ENCODE data around the gene KLF11. TPM values are rescaled to one million over a fixed set of nuclear protein-coding genes. Genes with fewer than 3 reads are reported as not detected.

Gene KLF11
- polyA plus RNA-seq, 1 of the 3 experiments (the other 2 are of a cell fraction), result 9.5 TPM

DNA sequence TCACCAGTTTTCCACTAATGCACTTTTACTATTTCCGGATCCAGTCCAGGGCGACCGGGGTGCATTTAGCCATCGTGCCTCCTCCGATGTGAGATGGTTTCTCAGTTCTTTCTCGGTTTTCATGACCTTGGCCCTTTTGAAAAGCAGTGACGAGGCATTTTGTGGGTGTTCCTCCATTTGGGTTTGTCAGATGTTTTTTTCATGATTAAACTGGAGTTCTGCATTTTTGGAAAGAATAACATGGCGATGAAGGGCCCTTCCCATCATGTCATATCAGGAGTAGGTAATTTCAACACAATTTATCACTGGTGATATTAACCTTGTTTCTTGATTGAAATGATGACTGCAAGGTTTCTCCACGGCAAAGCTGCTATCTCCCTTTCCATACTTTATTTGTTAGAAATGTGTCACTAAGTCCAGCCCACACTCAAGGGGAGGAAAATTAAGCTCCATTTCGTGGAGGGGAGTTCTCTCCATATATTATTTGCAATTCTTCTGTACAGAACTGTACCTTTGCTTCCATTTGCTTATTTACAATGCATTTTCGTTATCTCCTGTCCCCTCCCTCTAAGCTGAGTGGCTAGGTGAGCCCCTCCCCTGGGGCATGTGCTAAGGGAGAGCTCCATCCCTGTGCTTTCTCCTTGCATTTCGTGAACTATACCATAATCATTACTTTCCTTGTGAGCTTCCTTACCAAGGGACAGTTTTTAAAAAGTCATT, 8.9 kb upstream of the KLF11 start (continued):
- TF ChIP-seq REST (IDR thresholded peaks at IDR 0.05; ENCODE audit: low read depth, low read length) (no peak), ZBTB33 (IDR thresholded peaks at IDR 0.05; ENCODE audit: borderline replicate concordance, low read depth) (no peak), NRF1 (IDR thresholded peaks at IDR 0.05; ENCODE audit: low read depth, low read length) (no peak), TEAD4 (IDR thresholded peaks at IDR 0.05; ENCODE audit: borderline replicate concordance, insufficient read depth) (no peak), JUND (IDR thresholded peaks at IDR 0.05) (no peak), IRF3 (IDR thresholded peaks at IDR 0.05; ENCODE audit: low read depth, low read length) (no peak), TAF1 (IDR thresholded peaks at IDR 0.05; ENCODE audit: borderline replicate concordance, low read depth, low read length) (no peak)

DNA sequence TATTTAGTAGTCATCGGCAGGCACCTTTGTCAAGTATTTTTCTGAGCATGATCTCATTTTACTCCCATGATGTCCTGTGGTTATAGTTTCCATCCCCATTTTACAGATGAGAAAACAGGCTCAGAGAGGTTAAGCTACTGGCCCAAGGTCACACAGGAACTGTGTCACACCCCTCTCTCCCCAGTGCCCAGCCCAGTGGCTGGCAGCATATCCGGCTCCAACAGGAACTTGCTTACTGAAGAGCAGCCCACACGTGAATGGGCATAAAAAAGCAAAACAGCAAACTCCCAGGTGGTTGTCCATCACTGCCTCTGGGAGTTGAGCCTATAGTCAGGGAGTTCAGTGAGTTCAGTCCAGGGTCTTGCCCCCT, 8.3 kb upstream of the KLF11 start:
- POLR2A ChIA-PET, result no interaction called here

More for the DNA sequence above, 8.3 kb upstream of the KLF11 start:
- no peaks in the 10 kb centered on the region for H3K27me3 ChIP-seq (ENCODE audit: insufficient read depth)
- no peaks in the 10 kb centered on the region for H4K20me1 ChIP-seq (ENCODE audit: insufficient read depth)
- no peaks in the 10 kb centered on the region for H3K36me3 ChIP-seq (replicated peaks in 1 of 2; ENCODE audit: control insufficient read depth in 1 of 2, insufficient read depth in 2 of 2, low read length in 1 of 2)
- no peak overlapping the region for H2AFZ ChIP-seq (ENCODE audit: low read depth)
- H3K9ac ChIP-seq, result no peak overlapping the region
- WGBS (ENCODE audit: low lambda C conversion rate), result 97% methylated on average over 3 of the region's 3 CpGs
- peaks cover 8 to 28% of the 10 kb centered on the region in 2 experiments; a peak in 2 of 4 replicates for H3K4me1 ChIP-seq (ENCODE audit: control insufficient read depth in 1 of 2, insufficient read depth in 2 of 2, low read depth in 1 of 2, low read length in 1 of 2)
- no peak for TF ChIP-seq USF2 (IDR thresholded peaks at IDR 0.05; ENCODE audit: borderline replicate concordance, low read depth, low read length)
- TF ChIP-seq NRF1 (IDR thresholded peaks at IDR 0.05; ENCODE audit: low read depth, low read length), result no peak
- no peak for TF ChIP-seq TEAD4 (IDR thresholded peaks at IDR 0.05; ENCODE audit: borderline replicate concordance, insufficient read depth)
- TF ChIP-seq RAD21 (IDR thresholded peaks at IDR 0.05; ENCODE audit: low read length), result no peak
- no peak for TF ChIP-seq EZH2phosphoT487 (IDR thresholded peaks at IDR 0.05; ENCODE audit: borderline replicate concordance, low read depth)
- TF ChIP-seq JUND (IDR thresholded peaks at IDR 0.05), result no peak
- H3K9me3 ChIP-seq, result no peaks in the 10 kb centered on the region
- DNase-seq, result no peak
- peaks cover 11% of the 10 kb centered on the region for H3F3A ChIP-seq (replicated peaks; ENCODE audit: insufficient read depth)
- no peak overlapping the region for H3K4me3 ChIP-seq (ENCODE audit: low read depth in 2 of 2, low read length in 1 of 2)
- no peak overlapping the region for H3K4me2 ChIP-seq
- no peaks in the 10 kb centered on the region for H3K79me2 ChIP-seq (ENCODE audit: insufficient read depth)
- no peak overlapping the region for H3K27ac ChIP-seq (ENCODE audit: low read depth in 2 of 2, low read length in 1 of 2)
- no peaks in the 10 kb centered on the region for H3K9me2 ChIP-seq
- CTCF ChIA-PET, result interaction anchor here (0.9 to 3.0 kb wide), 15 partner anchors 9 to 236 kb away, joined by 3 to 36 read pairs (median 4); no protein-coding TSS in a partner anchor
